ENCODE data around the gene ATP11A. TPM values are rescaled to one million over a fixed set of nuclear protein-coding genes. Genes with fewer than 3 reads are reported as not detected.

The ATP11A gene
- total RNA-seq, 1 donor from 2014 or later: 377 TPM

DNA sequence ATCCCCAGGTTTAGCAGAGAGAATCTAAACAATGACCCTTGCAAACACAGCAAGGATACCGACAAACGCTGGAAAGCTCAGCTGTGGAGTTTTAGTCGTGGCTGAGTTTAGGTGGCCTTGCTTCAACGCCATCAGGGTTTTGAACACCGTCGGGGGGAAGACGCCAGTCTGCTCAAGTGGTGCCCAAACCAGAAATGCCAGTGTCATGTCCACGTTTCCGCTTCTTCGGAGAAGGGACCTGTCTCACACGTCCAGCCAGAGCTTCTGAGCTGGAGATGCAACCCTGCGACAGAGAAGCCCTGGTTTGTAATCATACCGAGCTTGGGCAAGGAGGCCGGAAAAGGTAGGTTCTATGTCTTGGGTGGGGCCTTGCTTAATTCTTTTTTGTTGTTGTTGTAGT lies 42.6 kb upstream of the ATP11A start:
- TF ChIP-seq, protein P1, sequence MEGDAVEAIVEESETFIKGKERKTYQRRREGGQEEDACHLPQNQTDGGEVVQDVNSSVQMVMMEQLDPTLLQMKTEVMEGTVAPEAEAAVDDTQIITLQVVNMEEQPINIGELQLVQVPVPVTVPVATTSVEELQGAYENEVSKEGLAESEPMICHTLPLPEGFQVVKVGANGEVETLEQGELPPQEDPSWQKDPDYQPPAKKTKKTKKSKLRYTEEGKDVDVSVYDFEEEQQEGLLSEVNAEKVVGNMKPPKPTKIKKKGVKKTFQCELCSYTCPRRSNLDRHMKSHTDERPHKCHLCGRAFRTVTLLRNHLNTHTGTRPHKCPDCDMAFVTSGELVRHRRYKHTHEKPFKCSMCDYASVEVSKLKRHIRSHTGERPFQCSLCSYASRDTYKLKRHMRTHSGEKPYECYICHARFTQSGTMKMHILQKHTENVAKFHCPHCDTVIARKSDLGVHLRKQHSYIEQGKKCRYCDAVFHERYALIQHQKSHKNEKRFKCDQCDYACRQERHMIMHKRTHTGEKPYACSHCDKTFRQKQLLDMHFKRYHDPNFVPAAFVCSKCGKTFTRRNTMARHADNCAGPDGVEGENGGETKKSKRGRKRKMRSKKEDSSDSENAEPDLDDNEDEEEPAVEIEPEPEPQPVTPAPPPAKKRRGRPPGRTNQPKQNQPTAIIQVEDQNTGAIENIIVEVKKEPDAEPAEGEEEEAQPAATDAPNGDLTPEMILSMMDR (IDR thresholded peaks at IDR 0.05): no peak
- peak; percentile 33 for DNase-seq
- intact Hi-C loops (cut with DNase I): no loop called here
- no peak overlapping the region for H3K4me3 ChIP-seq
- no peaks in the 10 kb centered on the region for H3K27me3 ChIP-seq
- H3K4me1 ChIP-seq: no peaks in the 10 kb centered on the region
- H3K36me3 ChIP-seq: no peaks in the 10 kb centered on the region
- ATAC-seq: no peak
- H3K27ac ChIP-seq: no peak overlapping the region
- H3K9me3 ChIP-seq: no peaks in the 10 kb centered on the region

DNA sequence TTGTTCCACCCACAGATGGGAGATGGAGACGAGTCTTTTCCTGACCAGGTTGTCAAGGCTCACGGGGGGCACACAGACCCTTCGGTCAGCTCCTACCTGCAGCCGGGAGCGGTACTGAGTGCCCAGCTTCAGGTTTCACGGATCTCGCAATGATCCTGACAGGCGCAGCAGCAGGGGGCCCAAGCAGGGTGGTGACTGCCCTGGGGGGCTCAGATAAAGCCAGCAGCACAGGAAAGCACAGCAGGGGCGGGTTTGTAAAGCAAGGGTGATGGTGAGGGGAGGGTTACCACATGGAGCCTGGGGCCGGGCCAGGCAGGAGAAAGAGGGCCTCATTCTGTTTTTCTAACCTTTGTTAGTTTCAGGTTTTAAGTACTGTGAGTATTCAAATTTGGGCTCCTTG lies 41.7 kb upstream of the ATP11A start:
- H3K27me3 ChIP-seq: no peaks in the 10 kb centered on the region
- intact Hi-C loops (cut with DNase I): no loop called here
- peak; percentile 38 for DNase-seq
- H3K27ac ChIP-seq: no peak overlapping the region
- TF ChIP-seq, protein P1 (IDR thresholded peaks at IDR 0.05): no peak
- no peaks in the 10 kb centered on the region for H3K4me1 ChIP-seq
- H3K36me3 ChIP-seq: no peaks in the 10 kb centered on the region
- H3K9me3 ChIP-seq: no peaks in the 10 kb centered on the region
- ATAC-seq: no peak
- H3K4me3 ChIP-seq: no peak overlapping the region

DNA sequence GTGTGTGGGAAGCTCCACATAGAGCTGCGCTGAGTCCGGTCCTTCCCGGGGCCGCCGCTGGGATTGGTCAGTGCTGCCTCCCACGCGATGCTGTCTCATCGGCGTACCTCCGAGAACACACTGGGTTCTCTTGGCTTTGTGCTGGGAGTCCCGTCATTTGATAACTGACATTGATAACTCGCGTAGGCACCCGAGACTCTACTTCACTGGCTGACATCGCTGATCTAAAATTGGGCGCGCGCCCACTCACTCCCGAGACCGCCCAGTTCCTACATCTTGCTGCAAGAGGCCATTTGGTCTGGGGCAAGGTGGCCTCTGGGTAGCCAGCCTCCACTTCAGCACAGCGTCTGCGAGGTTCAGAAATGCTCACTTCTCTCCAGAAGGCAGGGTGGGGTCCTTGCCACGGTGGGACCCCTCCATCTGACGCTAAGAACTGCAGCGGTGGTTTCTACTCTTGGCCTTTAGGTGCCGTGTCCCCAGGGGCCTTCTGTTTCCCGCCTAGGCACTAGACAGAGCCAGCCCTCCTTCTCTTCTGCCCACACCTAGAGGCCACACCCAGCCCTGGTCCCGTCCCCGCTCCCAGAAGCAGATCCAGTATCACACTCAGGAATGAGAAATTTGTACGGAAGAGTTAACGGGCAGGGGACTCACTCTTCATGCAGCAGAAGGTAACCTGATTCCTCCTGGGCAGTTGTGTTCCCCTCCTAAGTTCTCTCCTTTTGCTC lies 40.7 kb upstream of the ATP11A start:
- no peaks in the 10 kb centered on the region for H3K27me3 ChIP-seq
- intact Hi-C loops (cut with DNase I): no loop called here
- DNase-seq: peak; percentile 50

DNA sequence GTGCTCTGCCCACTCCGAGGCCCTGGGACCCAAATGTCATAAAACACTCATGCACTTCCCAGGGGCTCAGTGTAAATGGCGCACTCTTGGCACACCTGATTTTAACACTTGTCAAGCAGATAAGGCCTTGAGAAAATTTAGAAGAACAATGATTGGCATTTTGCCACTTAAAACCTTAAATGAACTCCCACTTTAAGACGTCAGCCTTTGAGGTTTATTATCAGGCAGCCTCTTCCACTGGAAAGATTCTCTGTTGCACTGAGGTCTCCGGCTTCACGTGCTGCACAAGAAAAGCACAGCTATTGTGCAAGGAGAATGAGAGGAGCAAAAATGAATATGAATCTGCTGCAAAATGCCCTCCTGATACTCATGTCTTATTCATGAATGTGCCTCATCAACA lies 38.5 kb upstream of the ATP11A start:
- Histone ChIP-seq H3K27me3 (no peaks in the 10 kb centered on the region), H3K4me3 (no peak overlapping the region), H3K36me3 (no peaks in the 10 kb centered on the region), H3K9me3 (no peaks in the 10 kb centered on the region), H3K4me1 (no peaks in the 10 kb centered on the region), H3K27ac (no peak overlapping the region)
- DNase-seq (no peak), ATAC-seq (no peak)
- TF ChIP-seq, protein P1 (IDR thresholded peaks at IDR 0.05): no peak
- intact Hi-C loops (cut with DNase I): no loop called here

More for the DNA sequence above, 40.7 kb upstream of the ATP11A start:
- Histone ChIP-seq H3K4me1 (no peaks in the 10 kb centered on the region), H3K9me3 (no peaks in the 10 kb centered on the region), H3K4me3 (no peak overlapping the region), H3K36me3 (no peaks in the 10 kb centered on the region), H3K27ac (no peak overlapping the region)
- TF ChIP-seq, protein P1 (IDR thresholded peaks at IDR 0.05): no peak
- no peak for ATAC-seq

DNA sequence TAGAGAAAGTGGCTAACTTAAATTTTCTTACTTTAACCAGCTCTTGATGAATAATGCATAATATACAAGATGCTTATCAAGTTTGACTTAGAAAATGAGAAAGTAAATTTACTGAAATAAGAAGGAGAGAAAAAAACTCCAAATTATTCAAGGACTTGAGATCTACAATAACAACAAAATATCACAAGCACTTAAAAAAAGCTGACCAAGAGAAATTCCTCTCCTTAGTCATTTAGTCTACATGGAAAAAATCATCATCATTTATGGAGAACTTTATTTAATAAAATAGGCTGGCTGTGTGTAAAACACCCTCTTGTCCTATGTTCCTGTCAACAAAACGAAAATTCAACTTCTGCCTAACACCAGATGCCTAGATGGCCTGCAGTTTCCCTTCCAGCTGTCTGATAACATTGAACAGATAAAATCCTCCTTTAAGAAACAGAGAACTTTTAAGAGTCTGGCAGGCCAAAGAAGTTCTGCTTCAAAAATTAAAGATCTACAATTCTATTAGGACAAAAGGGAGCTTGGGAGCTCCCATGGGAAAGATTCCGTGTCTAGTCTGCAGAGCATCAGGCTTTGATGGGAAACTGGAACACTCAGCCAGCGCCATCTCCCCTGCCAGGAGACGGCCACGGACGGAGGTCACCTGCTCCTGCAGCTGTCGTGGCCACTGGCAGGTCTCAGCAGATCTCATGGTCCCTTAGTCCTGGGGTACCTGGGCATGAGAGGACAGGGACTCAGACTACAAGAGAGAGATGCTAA lies 37.9 kb upstream of the ATP11A start:
- H3K36me3 ChIP-seq: no peaks in the 10 kb centered on the region
- no peak for DNase-seq
- intact Hi-C loops (cut with DNase I): no loop called here

More for the DNA sequence above, 37.9 kb upstream of the ATP11A start:
- TF ChIP-seq, protein P1 (IDR thresholded peaks at IDR 0.05): no peak
- Histone ChIP-seq H3K4me3 (no peak overlapping the region), H3K27me3 (no peaks in the 10 kb centered on the region), H3K9me3 (no peaks in the 10 kb centered on the region), H3K4me1 (no peaks in the 10 kb centered on the region), H3K27ac (no peak overlapping the region)
- no peak for ATAC-seq

All from upper lobe of right lung (tissue), 1 donor.